A673 (cell line): Measurements from ENCODE around the gene TNFRSF12A.

ENCODE experiments used
- EZH2 ChIP-seq: fragments of 200-600 bp; sonication (generic); IDR thresholded peaks from 2 replicates; pipeline ENCODE4 v1.6.1; 2017; ENCODE audit warnings: borderline replicate concordance, low read depth, mild to moderate bottlenecking, mixed read lengths, antibody characterized with exemption, low read length; ENCODE audit not compliant: poor library complexity, severe bottlenecking
- TF ChIP-seq, protein P1 (sequence below): fragments of 300-800, 200-600 bp; sonication (generic); conservative IDR thresholded peaks from 2 replicates; pipeline ENCODE4 v1.5.1; 2017; ENCODE audit warnings: low read depth, mild to moderate bottlenecking, antibody characterized with exemption, low read length, moderate library complexity, mixed read lengths

DNA sequence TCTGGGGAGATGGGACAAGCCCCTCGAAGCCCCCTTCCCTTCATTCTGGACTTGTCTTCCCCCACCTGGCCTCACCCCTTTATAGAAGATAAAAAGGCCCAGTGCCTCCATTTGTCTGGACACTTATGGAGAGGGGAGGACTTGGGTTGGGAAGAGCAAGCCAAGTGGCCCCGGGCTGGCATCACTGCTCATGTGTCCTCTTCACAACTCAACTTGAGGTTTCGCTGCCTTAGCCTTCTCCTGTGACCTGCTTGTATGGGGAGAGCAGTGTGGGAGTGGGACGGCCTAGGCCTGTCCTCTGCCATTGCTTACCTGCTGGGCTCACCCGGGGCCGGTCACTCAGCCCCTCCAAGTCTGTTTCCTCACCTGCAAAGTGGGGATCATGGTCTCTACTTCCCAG lies 49.6 kb upstream of the TNFRSF12A start:
- no peak for TF ChIP-seq EZH2
- TF ChIP-seq, protein P1, sequence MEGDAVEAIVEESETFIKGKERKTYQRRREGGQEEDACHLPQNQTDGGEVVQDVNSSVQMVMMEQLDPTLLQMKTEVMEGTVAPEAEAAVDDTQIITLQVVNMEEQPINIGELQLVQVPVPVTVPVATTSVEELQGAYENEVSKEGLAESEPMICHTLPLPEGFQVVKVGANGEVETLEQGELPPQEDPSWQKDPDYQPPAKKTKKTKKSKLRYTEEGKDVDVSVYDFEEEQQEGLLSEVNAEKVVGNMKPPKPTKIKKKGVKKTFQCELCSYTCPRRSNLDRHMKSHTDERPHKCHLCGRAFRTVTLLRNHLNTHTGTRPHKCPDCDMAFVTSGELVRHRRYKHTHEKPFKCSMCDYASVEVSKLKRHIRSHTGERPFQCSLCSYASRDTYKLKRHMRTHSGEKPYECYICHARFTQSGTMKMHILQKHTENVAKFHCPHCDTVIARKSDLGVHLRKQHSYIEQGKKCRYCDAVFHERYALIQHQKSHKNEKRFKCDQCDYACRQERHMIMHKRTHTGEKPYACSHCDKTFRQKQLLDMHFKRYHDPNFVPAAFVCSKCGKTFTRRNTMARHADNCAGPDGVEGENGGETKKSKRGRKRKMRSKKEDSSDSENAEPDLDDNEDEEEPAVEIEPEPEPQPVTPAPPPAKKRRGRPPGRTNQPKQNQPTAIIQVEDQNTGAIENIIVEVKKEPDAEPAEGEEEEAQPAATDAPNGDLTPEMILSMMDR, result no peak
